ENCODE measurements around the gene SIAH2.
A peak's percentile ranks its signal among the peaks of the same experiment; 100 is the strongest.
"Not testable (repeated sequence)": the region's sequence is repeated elsewhere in the genome, so short reads cannot be mapped to it uniquely, and the experiment has no call there.

The SIAH2 gene, protein sequence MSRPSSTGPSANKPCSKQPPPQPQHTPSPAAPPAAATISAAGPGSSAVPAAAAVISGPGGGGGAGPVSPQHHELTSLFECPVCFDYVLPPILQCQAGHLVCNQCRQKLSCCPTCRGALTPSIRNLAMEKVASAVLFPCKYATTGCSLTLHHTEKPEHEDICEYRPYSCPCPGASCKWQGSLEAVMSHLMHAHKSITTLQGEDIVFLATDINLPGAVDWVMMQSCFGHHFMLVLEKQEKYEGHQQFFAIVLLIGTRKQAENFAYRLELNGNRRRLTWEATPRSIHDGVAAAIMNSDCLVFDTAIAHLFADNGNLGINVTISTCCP

GRCh38 chr3:150763122-150763840, at the start of gene SIAH2:
Gene SIAH2 (minus strand): TSS chr3:150763169. CDS start chr3:150762849, 320 bp downstream.
- peak; percentile 76 for DNase-seq

DNA sequence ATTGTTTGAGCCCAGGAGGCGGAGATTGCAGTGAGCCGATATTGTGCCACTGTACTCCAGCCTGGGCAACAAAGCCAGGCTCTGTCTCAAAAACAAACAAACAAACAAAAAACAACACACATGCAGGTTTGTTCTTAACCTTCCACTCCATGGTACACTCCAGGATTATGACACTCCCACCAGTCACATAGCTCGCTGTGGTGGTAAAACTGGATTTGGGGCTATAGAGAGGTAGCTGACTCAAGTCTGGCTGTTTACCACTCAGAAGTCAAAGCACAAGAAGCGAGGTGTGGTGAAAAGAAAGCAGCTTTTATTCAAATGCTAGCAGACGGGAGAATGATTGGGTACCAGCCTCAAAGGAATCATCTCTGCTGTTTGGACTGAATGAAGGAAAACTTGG, 49.0 kb upstream of the SIAH2 start:
- DNase-seq: no peak

- no peak for DNase-seq
Measured at GRCh38 chr3:150810641-150811040, 47.7 kb upstream of the SIAH2 start.

- DNase-seq: no peak
Measured at GRCh38 chr3:150806185-150806835, 43.3 kb upstream of the SIAH2 start.

DNA sequence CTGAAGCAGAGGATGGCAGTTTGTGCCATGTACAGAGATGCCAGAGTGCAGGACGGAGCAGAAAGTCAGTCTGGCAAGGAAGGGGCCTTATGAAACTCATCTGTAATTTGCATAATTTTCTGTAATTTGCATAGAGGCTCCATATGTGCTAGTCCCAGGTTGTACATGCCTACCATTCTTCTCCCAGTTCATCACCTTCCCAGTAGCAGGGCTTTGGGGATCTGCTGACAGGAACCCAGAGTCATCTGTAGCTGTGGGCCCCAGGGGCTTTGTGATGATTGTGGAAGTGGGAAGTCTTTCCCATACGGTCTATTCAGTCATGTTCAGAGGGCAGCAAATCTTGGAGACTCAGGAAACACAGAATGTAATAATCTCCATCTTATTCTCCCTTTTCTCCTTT, 42.4 kb upstream of the SIAH2 start:
- DNase-seq: no peak

DNA sequence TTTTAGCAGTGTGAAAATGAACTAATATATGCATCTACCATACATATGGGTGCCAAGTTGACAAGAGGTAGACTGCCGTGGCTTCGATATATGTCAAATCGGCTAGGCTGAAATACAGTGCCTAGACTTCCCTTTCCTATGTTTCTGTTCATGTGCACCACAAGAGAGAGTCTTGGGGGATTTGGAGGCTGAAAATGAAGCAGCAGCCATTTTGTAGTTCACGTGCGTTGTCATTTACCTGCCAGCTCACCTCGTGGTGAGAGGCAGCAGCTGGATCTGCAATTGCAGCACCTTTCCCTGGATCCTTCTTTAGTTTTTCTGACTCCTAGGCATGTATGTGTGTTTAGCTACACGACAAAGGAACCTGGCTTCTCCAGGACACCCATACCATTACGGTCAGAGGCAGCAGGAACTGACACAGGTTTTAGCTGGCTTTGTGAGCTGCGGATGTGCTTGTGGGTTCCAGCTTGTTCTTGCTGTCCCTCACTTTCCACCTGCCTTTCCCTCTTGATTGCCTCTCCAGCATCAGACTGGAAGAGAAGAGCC, 40.5 kb upstream of the SIAH2 start:
- DNase-seq: no peak

- DNase-seq: no peak
Measured at GRCh38 chr3:150800722-150801121, 37.8 kb upstream of the SIAH2 start.

GRCh38 chr3:150798122-150798618, 35.2 kb upstream of the SIAH2 start:
- DNase-seq: no peak

GRCh38 chr3:150797155-150797554, 34.2 kb upstream of the SIAH2 start:
- DNase-seq: no peak

DNA sequence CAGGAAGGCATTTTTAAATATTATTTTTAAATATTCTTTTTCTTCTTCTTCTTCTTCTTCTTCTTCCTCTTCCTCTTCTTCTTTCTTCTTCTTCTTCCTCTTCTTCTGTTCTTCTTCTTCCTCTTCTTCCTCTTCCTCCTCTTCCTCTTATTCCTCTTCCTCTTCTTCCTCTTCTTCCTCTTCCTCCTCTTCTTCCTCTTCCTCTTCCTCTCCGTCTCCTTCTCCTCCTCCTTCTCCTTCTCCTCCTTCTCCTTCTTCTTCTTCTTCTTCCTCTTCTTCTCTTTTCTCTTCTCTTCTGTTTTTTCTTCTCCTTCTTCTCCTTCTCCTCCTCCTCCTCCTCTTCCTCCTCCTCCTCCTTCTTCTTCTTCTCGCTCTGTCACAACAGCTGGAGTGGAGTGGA, 33.6 kb upstream of the SIAH2 start:
- DNase-seq: not testable (repeated sequence)

DNA sequence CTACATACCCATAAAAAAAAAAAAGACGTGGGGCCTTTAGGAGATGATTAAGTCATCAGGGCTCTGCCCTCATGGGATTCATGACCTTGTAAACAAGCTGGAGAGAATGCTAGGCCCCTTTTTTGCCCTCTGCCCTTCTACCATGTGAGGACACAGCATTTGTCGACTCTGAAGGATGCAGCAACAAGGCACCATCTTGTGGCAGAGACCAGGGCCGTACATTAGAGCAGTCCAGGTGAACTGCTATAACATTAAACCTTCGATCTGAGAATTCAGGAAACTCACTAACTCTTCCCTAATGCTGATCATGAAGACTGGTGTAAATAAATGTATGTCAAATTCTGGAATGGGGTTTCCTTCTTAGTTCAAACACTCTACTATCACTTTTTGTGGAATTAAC, 30.7 kb upstream of the SIAH2 start:
- no peak for DNase-seq

DNA sequence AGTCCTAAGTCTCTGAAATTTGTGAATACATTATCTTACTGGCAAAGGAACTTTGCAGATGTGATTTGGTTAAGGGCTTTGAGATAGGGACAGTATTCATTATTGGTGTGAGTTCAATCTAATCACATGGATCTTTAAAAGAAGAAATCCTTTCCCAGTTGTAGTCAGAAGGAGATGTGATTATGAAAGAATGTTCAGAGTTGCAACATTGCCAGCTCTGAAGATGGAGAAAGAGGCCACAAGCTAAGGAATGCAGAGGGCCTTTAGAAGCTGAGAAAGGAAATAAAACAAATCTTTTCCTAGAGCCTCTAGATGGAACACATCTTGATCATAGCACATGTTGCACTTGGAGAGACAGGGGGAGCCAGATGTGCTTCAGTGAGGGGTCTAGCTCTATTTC, 27.7 kb upstream of the SIAH2 start:
- no peak for DNase-seq

DNA sequence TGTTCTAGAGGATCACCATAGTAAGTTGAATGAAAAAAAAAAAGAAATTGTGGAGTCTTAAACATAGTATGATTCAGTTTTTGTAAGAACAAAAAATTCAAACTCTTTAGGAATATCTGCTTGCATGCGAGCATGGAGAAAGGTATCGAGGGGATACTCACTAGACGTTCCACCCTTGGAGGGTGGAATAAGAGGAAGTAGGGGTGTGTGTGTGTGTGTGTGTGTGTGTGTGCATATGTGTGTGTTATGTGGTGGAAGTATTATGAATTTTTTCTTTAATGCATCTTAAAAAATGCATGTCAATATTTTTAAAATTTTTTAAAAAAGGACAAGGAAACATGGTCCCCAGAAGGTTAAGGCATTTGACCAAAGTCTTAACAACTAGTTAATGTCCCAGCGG, 26.5 kb upstream of the SIAH2 start:
- no peak for DNase-seq

GRCh38 chr3:150787741-150788370, 24.9 kb upstream of the SIAH2 start:
- DNase-seq: peak; percentile 83

DNA sequence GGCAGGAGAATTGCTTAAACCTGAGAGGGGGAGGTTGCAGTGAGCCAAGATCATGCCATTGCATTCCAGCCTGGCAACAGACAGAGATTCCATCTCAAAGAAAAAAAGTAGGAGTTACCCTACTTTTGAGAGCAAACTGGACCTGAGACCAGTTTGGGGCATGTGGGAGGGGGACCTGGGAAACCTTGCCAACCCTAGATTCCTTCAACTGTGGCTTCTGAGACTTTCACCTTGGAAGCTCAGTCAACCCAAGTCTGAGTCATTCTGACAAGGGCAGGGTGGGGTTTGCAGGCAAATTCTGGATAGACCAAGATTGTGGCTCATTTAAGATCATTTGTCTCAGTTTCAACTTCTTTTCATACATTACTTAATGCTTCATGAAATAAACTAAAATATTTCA, 23.8 kb upstream of the SIAH2 start:
- DNase-seq: no peak

DNA sequence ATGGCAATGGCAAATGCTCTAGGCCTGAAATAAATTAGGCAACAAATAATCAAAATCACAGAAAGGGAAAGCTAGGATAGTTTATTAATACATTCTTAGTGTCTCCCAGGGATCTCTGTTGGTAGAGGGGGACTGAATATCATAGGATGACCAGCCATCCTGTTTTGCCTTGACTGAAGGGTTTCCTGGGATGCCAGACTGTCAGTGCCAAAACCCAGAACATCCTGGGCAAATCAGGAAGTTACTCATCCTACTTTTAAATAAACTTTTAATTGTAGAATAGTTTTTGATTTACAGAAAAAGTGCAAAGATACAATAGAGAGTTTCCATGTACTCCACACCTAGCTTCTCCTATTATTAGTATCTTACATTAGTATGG, 21.8 kb upstream of the SIAH2 start:
- DNase-seq: no peak

DNA sequence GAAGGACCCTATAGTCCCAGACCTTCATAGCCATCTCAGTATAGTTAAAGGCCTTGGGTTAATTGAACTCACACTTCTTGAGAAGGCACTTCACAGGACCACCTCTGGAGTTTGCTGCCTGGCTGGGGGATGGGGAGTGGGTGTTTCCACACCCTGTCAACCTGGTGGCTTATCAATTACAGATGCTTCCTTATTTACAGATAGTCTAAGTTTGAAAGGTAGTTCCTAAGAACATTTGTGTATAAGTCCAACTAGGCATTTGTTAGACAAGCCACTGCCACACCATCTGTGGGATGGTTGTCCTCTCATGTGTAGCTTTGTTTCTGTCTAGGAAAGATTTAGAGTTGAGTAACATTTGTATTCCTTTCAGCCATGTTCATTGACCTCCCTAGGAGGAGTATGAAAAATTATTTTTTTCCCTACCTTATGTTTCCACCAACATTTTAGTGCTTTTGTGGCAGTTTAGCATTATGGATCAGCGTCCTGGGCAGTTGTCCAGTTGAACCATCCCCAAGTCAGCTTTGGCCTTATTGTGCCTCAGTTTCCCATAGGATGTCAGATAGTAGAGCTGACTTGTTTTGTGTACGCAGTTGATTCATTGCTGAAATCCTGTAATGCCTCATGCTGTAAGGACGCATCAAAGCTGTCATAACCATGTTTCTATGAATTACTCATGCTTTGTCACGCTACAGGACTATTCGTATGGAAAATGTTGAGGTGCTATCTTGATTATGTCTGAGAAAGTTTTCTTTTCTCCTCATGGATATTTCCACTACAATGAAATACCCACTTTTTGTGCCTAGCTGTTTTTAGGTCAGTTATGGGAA, 21.2 kb upstream of the SIAH2 start:
- no peak for DNase-seq

- DNase-seq: no peak
Measured at GRCh38 chr3:150783316-150783715, 20.3 kb upstream of the SIAH2 start.

GRCh38 chr3:150779402-150779858, 16.5 kb upstream of the SIAH2 start:
- peak; percentile 23 for DNase-seq

- DNase-seq: no peak
Measured at GRCh38 chr3:150778793-150779401, 15.9 kb upstream of the SIAH2 start.

DNA sequence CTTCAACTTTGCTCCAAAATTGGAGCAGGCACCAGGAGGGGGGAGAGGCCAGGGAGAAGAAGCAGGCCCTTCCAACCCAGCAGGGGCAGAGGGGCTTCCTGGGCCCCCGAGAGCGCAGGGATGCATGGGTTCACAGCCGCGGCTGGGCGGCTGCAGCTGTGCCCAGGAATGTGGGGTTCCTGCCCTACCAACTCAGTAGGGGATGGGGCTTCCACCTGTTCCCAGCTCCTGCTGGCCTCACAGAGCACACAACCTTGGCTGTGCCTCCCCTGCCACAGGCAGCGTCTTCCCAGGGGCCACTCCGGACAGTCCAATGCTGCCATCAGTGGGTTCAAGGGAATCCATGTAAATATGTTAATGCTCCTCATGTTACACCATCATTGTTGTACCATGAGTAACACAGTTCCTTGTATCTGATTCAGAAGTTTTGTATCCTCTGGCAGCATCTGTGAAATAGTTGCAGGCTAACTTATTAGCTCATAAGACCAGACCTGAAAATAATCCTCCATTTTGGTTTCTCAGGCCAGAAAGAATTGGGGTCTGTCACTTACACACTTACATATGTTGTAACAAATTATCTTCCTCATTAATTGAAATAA, 12.1 kb upstream of the SIAH2 start:
- DNase-seq: no peak
